DOHH2 (cell line): Measurements from ENCODE around the gene CDC42BPA.

Source experiments
- H3F3A ChIP-seq: fragments of 200-600 bp; sonication (generic), shearing (Covaris generic); 2 replicates; pipeline ENCODE4 v1.6.0; 2016; ENCODE audit warnings: antibody characterized with exemption, mild to moderate bottlenecking; ENCODE audit not compliant: control insufficient read depth, insufficient read depth
- H3K27ac ChIP-seq: fragments of 200-600 bp; sonication (generic); 2 replicates; pipeline ENCODE4 v1.5.1; 2014; ENCODE audit warnings: low read depth, mild to moderate bottlenecking, low read length, moderate library complexity
- H3K27me3 ChIP-seq: fragments of 200-600 bp; sonication (generic); 2 replicates; pipeline ENCODE4 v1.6.1; 2014; ENCODE audit warnings: mild to moderate bottlenecking, low read length, mixed read lengths; ENCODE audit not compliant: control insufficient read depth
- H3K36me3 ChIP-seq: fragments of 200-600 bp; sonication (generic); 2 replicates; pipeline ENCODE4 v1.6.1; 2014; ENCODE audit warnings: mild to moderate bottlenecking, low read length, moderate library complexity, mixed read lengths; ENCODE audit not compliant: control insufficient read depth
- H3K4me1 ChIP-seq: fragments of 200-600 bp; sonication (generic); 2 replicates; pipeline ENCODE4 v1.6.1; 2014; ENCODE audit warnings: mild to moderate bottlenecking, low read length, mixed read lengths; ENCODE audit not compliant: control insufficient read depth
- H3K4me2 ChIP-seq: fragments of 200-600 bp; sonication (generic); 2 replicates; pipeline ENCODE4 v1.6.0; 2014; ENCODE audit warnings: mild to moderate bottlenecking, low read length, moderate library complexity
- H3K4me3 ChIP-seq: fragments of 200-600 bp; sonication (generic); 2 replicates; pipeline ENCODE4 v1.5.1; 2014; ENCODE audit warnings: mild to moderate bottlenecking, low read length, mixed read lengths
- H3K79me2 ChIP-seq: fragments of 200-600 bp; sonication (generic); 2 replicates; pipeline ENCODE4 v1.6.1; 2014; ENCODE audit warnings: mild to moderate bottlenecking, low read length, mixed read lengths; ENCODE audit not compliant: control insufficient read depth
- H3K9me2 ChIP-seq: fragments of 200-600 bp; sonication (generic); replicated peaks from 2 replicates; pipeline ENCODE4 v1.6.1; 2014; ENCODE audit warnings: mild to moderate bottlenecking, low read length, mixed read lengths; ENCODE audit not compliant: control insufficient read depth
- H3K9me3 ChIP-seq: fragments of 200-600 bp; sonication (generic); 2 replicates; pipeline ENCODE4 v1.6.1; 2014; ENCODE audit warnings: antibody characterized with exemption, low read length, mixed read lengths; ENCODE audit not compliant: control insufficient read depth, insufficient read depth
- H4K20me1 ChIP-seq: fragments of 200-600 bp; sonication (generic); 2 replicates; pipeline ENCODE4 v1.6.0; 2014; ENCODE audit warnings: low read depth, mild to moderate bottlenecking, antibody characterized with exemption, low read length, moderate library complexity; ENCODE audit not compliant: control insufficient read depth, insufficient read depth
- CTCF ChIP-seq: fragments of 200-600 bp; sonication (generic); IDR thresholded peaks from one replicate; pipeline ENCODE4 v1.5.1; 2014; ENCODE audit warnings: antibody characterized with exemption, mild to moderate bottlenecking, low read depth, low read length; ENCODE audit not compliant: poor library complexity, severe bottlenecking
- EZH2phosphoT487 ChIP-seq: fragments of 200-600 bp; sonication (generic); IDR thresholded peaks from 2 replicates; pipeline ENCODE4 v1.6.1; 2017; ENCODE audit warnings: borderline replicate concordance, mild to moderate bottlenecking, antibody characterized with exemption, low read length, moderate library complexity, mixed read lengths

Gene CDC42BPA

GRCh38 chr1:226981838-226982237, 336.5 kb downstream of the CDC42BPA start:
- no peak for TF ChIP-seq EZH2phosphoT487
- no peak for TF ChIP-seq CTCF
- Histone ChIP-seq H3F3A (no peaks in the 10 kb centered on the region), H3K27ac (no peak overlapping the region), H3K4me2 (no peak overlapping the region), H3K79me2 (no peaks in the 10 kb centered on the region), H3K9me3 (no peaks in the 10 kb centered on the region), H3K9me2 (no peaks in the 10 kb centered on the region), H4K20me1 (no peaks in the 10 kb centered on the region), H3K4me3 (no peak overlapping the region), H3K27me3 (no peaks in the 10 kb centered on the region), H3K36me3 (no peaks in the 10 kb centered on the region; the same call in 1 of the 2 replicates), H3K4me1 (no peaks in the 10 kb centered on the region)

- no peak for TF ChIP-seq EZH2phosphoT487
- no peak for TF ChIP-seq CTCF
- H3K9me3 ChIP-seq = no peaks in the 10 kb centered on the region
- H3K27me3 ChIP-seq = no peaks in the 10 kb centered on the region
- no peaks in the 10 kb centered on the region for H3F3A ChIP-seq
- no peak overlapping the region for H3K27ac ChIP-seq
- H3K9me2 ChIP-seq = no peaks in the 10 kb centered on the region
- no peaks in the 10 kb centered on the region for H4K20me1 ChIP-seq
- H3K4me1 ChIP-seq = no peaks in the 10 kb centered on the region
- H3K4me2 ChIP-seq = no peak overlapping the region
- H3K36me3 ChIP-seq = no peaks in the 10 kb centered on the region
- H3K79me2 ChIP-seq = no peaks in the 10 kb centered on the region
- no peak overlapping the region for H3K4me3 ChIP-seq
Measured at GRCh38 chr1:226981386-226981817, 336.9 kb downstream of the CDC42BPA start.

DNA sequence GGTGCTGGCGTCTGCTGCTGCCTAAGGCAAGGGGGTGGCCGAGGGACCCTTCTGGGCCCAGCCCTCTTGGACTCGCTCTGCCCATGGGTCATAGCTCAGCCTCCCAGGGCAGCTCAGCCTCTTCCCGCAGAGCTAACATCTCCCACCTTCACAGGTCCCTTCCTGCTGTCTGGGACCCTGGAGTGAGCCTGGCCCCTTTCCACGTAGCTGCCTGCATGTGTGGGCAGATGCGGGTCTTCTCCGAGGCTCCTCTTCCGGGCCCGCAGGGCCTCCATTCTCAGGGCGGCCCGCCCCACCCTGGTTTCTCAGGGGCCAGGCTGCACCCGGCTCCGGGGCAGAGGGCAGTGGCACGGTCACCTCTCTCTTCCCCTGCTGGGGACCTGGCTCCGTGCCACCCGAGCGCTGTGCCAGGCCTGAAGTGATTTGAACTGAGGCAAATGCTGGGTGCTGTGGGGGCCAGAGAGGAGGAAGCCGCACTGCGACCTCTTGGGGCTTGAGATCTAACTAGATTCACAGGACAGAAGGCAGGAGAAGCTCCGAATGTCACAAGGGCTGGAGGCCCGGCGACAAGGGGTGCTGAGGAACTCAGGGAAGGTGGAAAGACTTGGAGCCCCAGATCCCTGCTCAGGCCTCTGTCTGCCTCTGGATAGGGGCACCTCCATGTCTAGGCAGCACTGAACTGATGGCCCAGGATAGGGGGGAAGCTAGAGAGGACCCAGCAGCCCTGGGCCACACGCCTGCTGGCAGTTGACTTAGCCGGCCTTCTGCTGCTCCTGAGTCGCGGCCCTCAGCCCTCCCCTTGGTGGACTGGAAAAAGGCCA, 337.5 kb downstream of the CDC42BPA start:
- TF ChIP-seq EZH2phosphoT487 (no peak), CTCF (no peak)
- H3K4me1 ChIP-seq = no peaks in the 10 kb centered on the region
- no peaks in the 10 kb centered on the region for H3K36me3 ChIP-seq
- no peaks in the 10 kb centered on the region for H3F3A ChIP-seq
- H3K9me3 ChIP-seq = no peaks in the 10 kb centered on the region
- H3K4me3 ChIP-seq = no peak overlapping the region
- no peaks in the 10 kb centered on the region for H4K20me1 ChIP-seq
- H3K9me2 ChIP-seq = no peaks in the 10 kb centered on the region
- no peaks in the 10 kb centered on the region for H3K79me2 ChIP-seq
- H3K27ac ChIP-seq = no peak overlapping the region
- H3K27me3 ChIP-seq = no peaks in the 10 kb centered on the region
- no peak overlapping the region for H3K4me2 ChIP-seq
